ENCODE measurements around the gene FOSB. TPM values are rescaled to one million over a fixed set of nuclear protein-coding genes. Genes with fewer than 3 reads are reported as not detected.

Gene FOSB
- total and polyA plus RNA-seq, 2 donors from 2014 or later: 0.73 to 0.98 TPM

- H3K4me1 ChIP-seq (ENCODE audit: control insufficient read depth in 2 of 3, insufficient read depth in 2 of 3, low read depth in 1 of 3, low read length in 3 of 3): peaks cover 0 to 5% (median 0%) of the 10 kb centered on the region in 3 donors
- H3K36me3 ChIP-seq (ENCODE audit: control insufficient read depth in 2 of 3, insufficient read depth in 3 of 3, low read length in 3 of 3): no peaks in the 10 kb centered on the region
- no peaks in the 10 kb centered on the region for H3K9me3 ChIP-seq (ENCODE audit: control insufficient read depth in 2 of 3, insufficient read depth in 1 of 3, low read length in 3 of 3)
- FAIRE-seq (no peak), DNase-seq (no peak)
- no peak overlapping the region for H3K4me3 ChIP-seq (ENCODE audit: low read length in 3 of 3)
- no peaks in the 10 kb centered on the region for H3K27me3 ChIP-seq (ENCODE audit: control insufficient read depth, insufficient read depth, low read length)
- intact Hi-C loops (cut with DNase I): no loop called here
- TF ChIP-seq CTCF (IDR thresholded peaks at IDR 0.05; ENCODE audit: borderline replicate concordance, extremely low read depth, insufficient read depth): no peak
- no peak overlapping the region for H3K9ac ChIP-seq (ENCODE audit: low read length in 3 of 3)
- H3K27ac ChIP-seq (ENCODE audit: low read depth in 2 of 2, low read length in 2 of 2): no peak overlapping the region
These were observed 6.9 kb upstream of the FOSB start for GRCh38 chr19:45460807-45461347.

DNA sequence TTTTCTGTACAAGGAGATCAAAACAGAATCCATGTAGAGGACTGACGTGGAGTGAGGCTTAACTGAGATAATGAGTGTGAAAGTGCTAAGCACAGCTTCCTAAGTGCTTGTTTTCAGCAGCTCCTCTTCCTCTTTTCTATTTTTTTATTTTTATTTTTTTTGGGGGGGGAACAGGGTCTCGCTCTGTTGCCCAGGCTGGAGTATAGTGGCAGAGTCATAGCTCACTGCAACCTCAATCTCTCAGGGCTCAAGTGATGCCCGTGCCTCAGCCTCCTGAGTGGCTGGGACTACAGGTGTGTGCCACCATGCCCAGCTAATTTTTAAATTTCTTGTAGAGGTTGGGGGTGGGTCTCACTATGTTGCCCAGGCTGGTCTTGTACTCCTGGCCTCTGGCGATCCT, 5.6 kb upstream of the FOSB start:
- no peak overlapping the region for H3K9ac ChIP-seq (ENCODE audit: low read length in 3 of 3)
- H3K27ac ChIP-seq (ENCODE audit: low read depth in 2 of 2, low read length in 2 of 2): no peak overlapping the region
- FAIRE-seq (no peak), DNase-seq (no peak)
- no peaks in the 10 kb centered on the region for H3K9me3 ChIP-seq (ENCODE audit: control insufficient read depth in 2 of 3, insufficient read depth in 1 of 3, low read length in 3 of 3)
- H3K4me3 ChIP-seq (ENCODE audit: low read length in 3 of 3): no peak overlapping the region
- H3K4me1 ChIP-seq (ENCODE audit: control insufficient read depth in 2 of 3, insufficient read depth in 2 of 3, low read depth in 1 of 3, low read length in 3 of 3): peaks cover 0 to 3% (median 2%) of the 10 kb centered on the region in 3 donors
- intact Hi-C loops (cut with DNase I): no loop called here
- no peak for TF ChIP-seq CTCF (IDR thresholded peaks at IDR 0.05; ENCODE audit: borderline replicate concordance, extremely low read depth, insufficient read depth)
- H3K36me3 ChIP-seq (ENCODE audit: control insufficient read depth in 2 of 3, insufficient read depth in 3 of 3, low read length in 3 of 3): no peaks in the 10 kb centered on the region
- H3K27me3 ChIP-seq (ENCODE audit: control insufficient read depth, insufficient read depth, low read length): no peaks in the 10 kb centered on the region

GRCh38 chr19:45463241-45463640, 4.6 kb upstream of the FOSB start:
- H3K36me3 ChIP-seq (ENCODE audit: control insufficient read depth in 2 of 3, insufficient read depth in 3 of 3, low read length in 3 of 3): no peaks in the 10 kb centered on the region
- no peaks in the 10 kb centered on the region for H3K9me3 ChIP-seq (ENCODE audit: control insufficient read depth in 2 of 3, insufficient read depth in 1 of 3, low read length in 3 of 3)
- no peak for TF ChIP-seq CTCF (IDR thresholded peaks at IDR 0.05; ENCODE audit: borderline replicate concordance, extremely low read depth, insufficient read depth)
- H3K9ac ChIP-seq (ENCODE audit: low read length in 3 of 3): no peak overlapping the region
- intact Hi-C loops (cut with DNase I): no loop called here
- H3K4me1 ChIP-seq (ENCODE audit: control insufficient read depth in 2 of 3, insufficient read depth in 2 of 3, low read depth in 1 of 3, low read length in 3 of 3): peaks cover 0 to 8% (median 6%) of the 10 kb centered on the region in 3 donors
- H3K27me3 ChIP-seq (ENCODE audit: control insufficient read depth, insufficient read depth, low read length): no peaks in the 10 kb centered on the region
- H3K27ac ChIP-seq (ENCODE audit: low read depth in 2 of 2, low read length in 2 of 2): no peak overlapping the region
- no peak overlapping the region for H3K4me3 ChIP-seq (ENCODE audit: low read length in 3 of 3)
- DNase-seq: no peak
- no peak for FAIRE-seq

- Histone ChIP-seq H3K27ac (ENCODE audit: low read depth in 2 of 2, low read length in 2 of 2) (no peak overlapping the region), H3K9me3 (ENCODE audit: control insufficient read depth in 2 of 3, insufficient read depth in 1 of 3, low read length in 3 of 3) (no peaks in the 10 kb centered on the region), H3K27me3 (ENCODE audit: control insufficient read depth, insufficient read depth, low read length) (no peaks in the 10 kb centered on the region), H3K9ac (ENCODE audit: low read length in 3 of 3) (no peak overlapping the region), H3K4me3 (ENCODE audit: low read length in 3 of 3) (no peak overlapping the region), H3K36me3 (ENCODE audit: control insufficient read depth in 2 of 3, insufficient read depth in 3 of 3, low read length in 3 of 3) (no peaks in the 10 kb centered on the region), H3K4me1 (ENCODE audit: control insufficient read depth in 2 of 3, insufficient read depth in 2 of 3, low read depth in 1 of 3, low read length in 3 of 3) (peaks cover 0 to 11% (median 9%) of the 10 kb centered on the region in 3 donors)
- FAIRE-seq (no peak), DNase-seq (no peak)
- intact Hi-C loops (cut with DNase I): no loop called here
- TF ChIP-seq CTCF (IDR thresholded peaks at IDR 0.05; ENCODE audit: borderline replicate concordance, extremely low read depth, insufficient read depth): no peak
These were observed 3.5 kb upstream of the FOSB start for GRCh38 chr19:45464274-45464673.

Data from kidney (tissue), 14 donors.